COLO668 (cell line): ENCODE measurements around the gene EPOP.

ENCODE experiments used
- DNase-seq: peaks from one replicate; lab custom pipeline; 2025; ENCODE audit not compliant: unreplicated experiment; lab: John Stamatoyannopoulos, UW

The EPOP gene

DNA sequence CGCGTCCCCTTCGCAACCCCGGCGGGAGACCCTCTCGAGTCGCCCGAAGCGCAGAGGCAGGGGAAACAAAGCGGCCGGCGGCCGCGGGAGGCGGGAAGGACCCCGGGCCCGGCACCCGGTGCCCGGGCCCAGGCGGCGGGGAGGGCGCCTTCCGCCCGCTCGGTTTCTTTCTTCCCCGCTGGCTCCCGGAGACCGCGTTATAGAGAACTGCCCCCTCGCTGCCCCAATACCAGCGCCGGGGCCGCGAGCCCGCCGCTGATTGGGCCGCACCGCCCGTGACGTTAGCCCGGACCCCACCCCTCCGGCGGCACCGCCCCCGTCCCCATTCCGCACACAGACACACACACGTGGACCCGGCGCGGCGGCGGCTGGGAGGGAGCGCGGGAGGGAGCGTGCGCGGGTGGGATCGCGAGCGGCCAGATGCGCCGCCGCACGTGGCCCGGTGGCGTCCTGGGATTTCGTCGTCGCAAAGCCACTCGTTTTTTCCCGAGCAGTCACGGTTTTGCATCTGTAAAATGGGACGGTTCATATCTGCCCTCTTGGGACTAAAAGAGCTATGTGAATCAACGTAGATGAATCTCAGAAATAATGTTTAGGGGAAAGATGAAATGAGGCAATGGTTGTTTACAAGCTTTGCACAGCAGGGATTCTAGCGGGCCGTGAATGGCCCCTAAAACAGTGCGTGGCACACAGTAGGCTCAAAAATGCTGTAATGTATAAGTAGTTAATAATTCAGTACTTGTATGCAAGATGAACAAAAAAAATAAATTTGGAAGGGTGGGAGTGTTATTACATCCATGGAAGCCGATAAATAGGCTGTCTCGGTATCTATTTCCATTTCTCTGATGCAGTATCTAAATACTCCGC, at the start of gene EPOP:
Gene EPOP, minus strand, starts transcription at position 209 of the 867 bp plus-strand sequence. CDS start 462 bp downstream, outside the sequence.
- peak; percentile 74 for DNase-seq

DNA sequence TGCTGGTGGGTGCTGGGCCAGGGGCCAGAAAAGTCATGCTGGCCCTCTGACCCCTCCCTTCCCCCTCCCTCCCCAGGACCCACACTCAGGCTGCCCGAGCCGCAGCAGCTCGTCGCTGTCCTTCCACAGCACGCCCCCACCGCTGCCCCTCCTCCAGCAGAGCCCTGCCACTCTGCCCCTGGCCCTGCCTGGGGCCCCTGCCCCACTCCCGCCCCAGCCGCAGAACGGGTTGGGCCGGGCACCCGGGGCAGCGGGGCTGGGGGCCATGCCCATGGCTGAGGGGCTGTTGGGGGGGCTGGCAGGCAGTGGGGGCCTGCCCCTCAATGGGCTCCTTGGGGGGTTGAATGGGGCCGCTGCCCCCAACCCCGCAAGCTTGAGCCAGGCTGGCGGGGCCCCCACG, 47.0 kb upstream of the EPOP start:
- DNase-seq: no peak

GRCh38 chr17:38720941-38721340, 46.2 kb upstream of the EPOP start:
- DNase-seq: no peak

DNA sequence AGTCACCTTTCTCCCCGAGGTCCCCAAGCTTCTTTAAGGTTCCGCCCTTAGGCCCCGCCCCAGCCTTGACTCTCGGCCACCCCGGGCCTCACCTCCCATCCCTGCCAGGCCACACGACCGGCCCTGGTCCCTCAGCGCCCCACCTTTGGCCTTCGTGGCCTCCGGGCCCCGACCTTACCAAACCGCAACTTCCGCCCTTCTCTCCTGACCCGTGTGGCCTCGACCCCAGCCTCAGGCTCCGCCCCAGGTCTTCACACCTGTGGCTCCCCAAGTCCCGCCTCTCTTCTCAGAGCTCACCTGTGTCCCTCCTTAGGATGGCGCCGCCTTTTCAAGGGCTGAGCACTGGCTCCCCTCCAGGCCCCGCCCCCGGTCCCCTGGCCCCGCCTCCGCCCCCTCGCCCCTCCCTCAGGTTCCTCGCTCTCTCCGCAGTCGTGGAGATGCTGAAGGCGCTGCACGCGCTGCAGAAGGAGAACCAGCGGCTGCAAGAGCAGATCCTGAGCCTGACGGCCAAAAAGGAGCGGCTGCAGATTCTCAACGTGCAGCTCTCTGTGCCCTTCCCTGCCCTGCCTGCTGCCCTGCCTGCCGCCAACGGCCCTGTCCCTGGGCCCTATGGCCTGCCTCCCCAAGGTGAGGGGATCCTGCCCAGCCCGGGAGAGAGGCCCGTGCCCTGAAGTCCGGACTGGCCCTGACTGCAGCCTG, 45.3 kb upstream of the EPOP start:
- no peak for DNase-seq

DNA sequence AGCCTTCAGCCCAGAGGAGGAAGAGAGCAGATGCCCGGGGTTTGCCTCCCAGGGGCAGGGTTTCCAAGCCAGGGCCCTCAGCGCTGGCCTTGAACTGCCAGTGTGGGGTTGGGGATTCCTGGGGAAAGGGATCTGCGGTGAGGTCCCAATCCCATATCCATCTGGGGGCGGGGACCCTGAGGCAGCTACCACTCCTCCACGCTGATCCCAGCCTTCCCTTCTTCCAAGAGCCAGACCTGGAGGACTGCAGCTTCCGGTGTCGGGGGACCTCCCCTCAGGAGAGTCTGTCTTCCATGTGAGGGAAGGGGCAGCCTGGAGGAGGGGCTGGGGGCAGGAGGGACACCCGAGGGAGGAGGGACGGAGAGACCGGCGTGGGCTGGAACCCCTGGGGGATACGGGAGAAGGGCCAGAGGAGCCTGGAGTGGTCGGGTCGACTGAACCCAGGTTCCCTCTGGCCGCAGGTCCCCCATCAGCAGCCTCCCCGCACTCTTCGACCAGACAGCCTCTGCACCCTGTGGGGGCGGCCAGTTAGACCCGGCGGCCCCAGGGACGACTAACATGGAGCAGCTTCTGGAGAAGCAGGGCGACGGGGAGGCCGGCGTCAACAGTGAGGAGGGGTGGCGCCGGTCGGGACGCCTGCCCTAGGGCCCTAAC, 44.7 kb upstream of the EPOP start:
- no peak for DNase-seq

DNA sequence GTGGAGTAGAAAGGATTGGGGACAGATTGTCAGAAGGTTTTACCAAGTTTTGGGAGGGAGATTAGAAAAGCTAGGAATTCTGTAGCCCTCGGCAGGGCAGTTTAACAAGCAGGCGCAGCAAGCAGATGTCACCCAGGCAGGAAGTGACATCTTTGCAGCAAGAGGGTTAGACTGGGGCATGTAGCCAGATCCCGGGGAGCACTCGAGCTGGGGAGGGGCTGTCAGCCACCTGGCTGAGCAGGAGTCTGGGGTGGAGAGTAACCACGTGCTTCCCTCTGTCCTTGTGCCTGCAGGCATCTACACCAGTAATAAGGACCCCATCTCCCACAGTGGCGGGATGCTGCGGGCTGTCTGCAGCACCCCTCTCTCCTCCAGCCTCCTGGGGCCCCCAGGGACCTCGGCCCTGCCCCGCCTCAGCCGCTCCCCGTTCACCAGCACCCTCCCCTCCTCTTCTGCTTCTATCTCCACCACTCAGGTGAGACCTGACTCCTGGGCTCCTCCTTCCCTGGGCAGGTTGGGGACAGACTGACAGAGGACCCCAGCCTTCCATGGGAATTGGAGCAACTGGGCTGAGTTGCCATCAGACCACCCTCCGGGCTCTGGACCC, 42.5 kb upstream of the EPOP start:
- DNase-seq: no peak

DNA sequence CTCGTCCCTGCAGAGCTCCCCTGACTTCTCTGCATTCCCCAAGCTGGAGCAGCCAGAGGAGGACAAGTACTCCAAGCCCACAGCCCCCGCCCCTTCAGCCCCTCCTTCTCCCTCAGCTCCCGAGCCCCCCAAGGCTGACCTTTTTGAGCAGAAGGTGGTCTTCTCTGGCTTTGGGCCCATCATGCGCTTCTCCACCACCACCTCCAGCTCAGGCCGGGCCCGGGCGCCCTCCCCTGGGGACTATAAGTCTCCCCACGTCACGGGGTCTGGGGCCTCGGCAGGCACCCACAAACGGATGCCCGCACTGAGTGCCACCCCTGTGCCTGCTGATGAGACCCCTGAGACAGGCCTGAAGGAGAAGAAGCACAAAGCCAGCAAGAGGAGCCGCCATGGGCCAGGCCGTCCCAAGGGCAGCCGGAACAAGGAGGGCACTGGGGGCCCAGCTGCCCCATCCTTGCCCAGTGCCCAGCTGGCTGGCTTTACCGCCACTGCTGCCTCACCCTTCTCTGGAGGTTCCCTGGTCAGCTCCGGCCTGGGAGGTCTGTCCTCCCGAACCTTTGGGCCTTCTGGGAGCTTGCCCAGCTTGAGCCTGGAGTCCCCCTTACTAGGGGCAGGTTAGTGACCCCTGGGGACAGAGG, 41.7 kb upstream of the EPOP start:
- no peak for DNase-seq

DNA sequence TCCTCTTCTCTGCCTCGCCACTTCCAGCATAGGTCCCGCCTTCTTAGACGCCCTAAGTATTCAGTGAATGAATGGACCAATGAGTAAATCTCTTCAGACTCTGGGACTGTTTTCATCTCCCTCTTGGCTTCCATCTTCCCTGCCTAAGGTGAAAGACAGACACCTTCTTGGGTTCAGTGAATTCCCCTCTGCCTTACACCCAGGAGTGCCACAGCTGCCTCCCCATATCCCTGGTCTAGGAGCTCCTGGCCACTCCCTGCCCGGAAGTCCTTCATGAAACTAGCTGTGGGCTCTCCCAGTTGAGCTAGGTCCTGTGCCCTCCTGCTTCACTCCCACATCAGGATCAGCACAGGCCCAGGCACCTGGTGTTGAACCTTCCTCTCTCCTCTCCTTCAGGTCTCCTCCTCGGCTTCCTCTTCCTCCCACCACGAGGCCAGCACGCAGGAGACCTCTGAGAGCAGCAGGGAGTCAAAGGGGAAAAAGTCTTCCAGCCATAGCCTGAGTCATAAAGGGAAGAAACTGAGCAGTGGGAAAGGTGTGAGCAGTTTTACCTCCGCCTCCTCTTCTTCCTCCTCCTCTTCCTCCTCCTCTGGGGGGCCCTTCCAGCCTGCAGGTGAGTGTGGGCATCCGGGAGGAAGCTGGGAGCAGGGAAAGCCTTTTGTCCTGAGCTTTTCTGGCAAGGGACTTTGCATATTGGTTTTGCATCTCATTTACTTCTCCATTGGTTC, 40.6 kb upstream of the EPOP start:
- no peak for DNase-seq

DNA sequence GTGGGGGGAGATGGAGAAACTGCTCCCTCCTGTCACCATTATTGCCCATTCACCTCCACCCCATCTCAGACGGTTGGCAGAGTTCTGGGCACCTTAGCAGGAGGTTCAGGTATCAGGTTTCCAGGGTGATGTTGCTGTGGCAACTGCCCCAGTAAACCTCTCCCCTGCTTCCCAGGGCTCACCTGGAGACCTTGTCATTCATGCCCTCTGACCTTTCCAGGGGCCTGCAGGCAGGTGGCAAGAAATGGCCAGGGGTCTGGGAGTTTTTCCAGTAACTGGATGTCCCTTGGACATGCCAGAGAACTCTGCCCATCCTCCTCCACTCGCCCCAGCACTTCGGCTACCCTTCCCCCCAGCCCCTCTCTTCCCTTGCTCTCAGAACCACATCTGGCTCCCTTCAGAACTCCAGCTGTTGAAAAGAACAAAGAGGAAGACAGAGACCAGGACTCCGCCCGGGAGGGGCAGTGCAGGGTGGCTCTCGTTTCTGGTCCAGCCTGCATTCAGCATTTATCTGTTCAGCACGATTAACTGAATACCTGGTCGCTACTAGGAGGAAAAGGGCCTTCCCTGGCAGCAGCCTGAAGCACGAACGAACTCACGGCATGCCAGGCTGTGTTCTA, 38.8 kb upstream of the EPOP start:
- DNase-seq: peak; percentile 4

GRCh38 chr17:38712593-38712992, 37.8 kb upstream of the EPOP start:
- DNase-seq: no peak

GRCh38 chr17:38711792-38712571, 37.2 kb upstream of the EPOP start:
- peak; percentile 41 for DNase-seq

DNA sequence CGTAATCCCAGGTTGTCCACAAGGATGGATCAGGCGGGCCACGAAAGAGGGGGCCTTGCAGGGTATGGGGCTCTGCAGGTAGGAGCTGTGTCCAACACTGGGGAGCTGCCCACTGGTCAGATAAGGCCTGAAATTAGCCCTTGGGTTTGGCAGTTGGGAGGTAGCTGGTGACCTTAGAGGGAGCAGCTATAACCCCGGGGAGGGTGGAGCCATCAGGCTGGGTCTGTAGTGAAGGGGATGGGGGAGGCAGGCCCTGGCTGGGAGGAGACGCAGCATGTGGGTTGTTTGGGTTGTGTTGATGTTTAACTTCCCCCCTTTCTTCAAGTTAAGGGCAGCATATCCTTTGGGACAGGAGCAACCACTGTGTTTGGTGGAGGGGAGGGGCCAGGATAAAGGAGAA, 36.2 kb upstream of the EPOP start:
- no peak for DNase-seq

- no peak for DNase-seq
Measured at GRCh38 chr17:38710604-38710962, 35.8 kb upstream of the EPOP start.

- DNase-seq: no peak
Measured at GRCh38 chr17:38709864-38710603, 35.3 kb upstream of the EPOP start.

DNA sequence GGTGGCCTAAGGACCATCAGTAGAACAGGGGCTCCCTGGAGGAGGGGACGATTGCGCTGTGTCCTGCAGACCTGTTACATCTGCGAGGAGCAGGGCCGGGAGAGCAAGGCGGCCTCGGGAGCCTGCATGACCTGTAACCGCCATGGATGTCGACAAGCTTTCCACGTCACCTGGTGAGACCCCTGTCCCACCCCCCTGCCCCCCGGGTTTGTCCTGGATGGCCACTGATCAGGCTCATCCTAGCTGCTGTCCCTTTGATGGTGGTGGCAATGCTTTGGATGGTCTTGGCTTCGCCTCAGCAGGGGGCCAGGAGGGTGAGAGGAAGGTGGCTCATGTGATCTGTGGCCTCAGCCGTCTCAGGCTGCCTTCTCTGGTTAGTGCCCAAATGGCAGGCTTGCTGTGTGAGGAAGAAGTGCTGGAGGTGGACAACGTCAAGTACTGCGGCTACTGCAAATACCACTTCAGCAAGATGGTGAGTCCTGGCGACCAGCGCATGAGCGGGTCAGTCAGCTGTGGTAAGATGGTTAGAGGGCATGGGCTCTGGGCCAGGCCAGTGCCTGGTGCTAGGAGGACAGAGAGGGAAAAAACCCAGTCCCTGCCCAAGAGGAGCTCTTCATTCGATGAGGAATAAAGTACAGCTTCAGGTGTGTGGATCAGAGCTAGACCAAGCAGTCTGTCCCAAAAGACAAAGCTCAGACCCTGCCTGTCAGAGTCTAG, 34.5 kb upstream of the EPOP start:
- DNase-seq: no peak

GRCh38 chr17:38707678-38708351, 33.1 kb upstream of the EPOP start:
- peak; percentile 31 for DNase-seq

DNA sequence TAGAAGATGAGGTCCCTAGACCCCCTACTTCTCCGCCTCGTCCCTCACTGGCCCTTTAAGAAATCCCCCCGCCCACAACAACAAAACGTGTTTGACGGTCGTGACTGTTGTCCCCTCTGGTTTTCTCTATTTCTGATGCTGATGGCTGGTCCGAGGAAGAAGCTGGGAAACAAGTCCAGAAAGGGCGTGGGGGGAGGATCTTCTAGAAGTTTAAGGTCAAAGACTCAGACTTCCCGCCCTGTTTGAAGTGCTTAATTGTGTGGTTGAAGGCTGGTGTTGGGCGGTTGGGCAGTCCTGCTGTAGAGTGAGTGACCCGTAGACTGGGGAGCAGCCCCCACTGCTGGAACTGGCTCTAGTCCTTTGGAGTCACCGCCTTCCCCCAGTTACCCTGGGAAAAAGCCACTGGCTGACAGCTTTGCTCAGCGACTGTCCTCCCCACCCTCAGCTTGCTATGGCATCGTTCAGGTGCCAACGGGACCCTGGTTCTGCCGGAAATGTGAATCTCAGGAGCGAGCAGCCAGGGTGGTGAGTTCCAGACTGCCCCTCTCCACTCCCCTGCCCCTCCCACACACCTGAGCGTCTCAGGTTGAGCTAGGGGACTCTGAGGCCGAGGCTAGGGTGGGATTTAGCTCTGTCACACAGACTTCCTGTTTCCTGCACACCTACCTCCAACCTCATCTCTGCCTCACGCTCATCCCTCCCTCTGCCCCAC, 31.9 kb upstream of the EPOP start:
- DNase-seq: peak; percentile 11
